ENCODE data around the gene OOEP.

OOEP gene

GRCh38 chr6:73372516-73372915 is 2.8 kb upstream of the OOEP start:
- Histone ChIP-seq H3K9ac (ENCODE audit: low read depth, low read length, poor library complexity, severe bottlenecking) (no peak overlapping the region), H2AFZ (ENCODE audit: low read length) (no peak overlapping the region), H3K27me3 (ENCODE audit: insufficient read depth, low read length, poor library complexity, severe bottlenecking) (no peaks in the 10 kb centered on the region), H3K9me3 (ENCODE audit: insufficient read depth, low read depth, low read length) (no peaks in the 10 kb centered on the region; the same call in 1 of the 2 replicates), H3K4me1 (ENCODE audit: insufficient read depth, low read length, poor library complexity, severe bottlenecking) (no peaks in the 10 kb centered on the region), H3K4me2 (ENCODE audit: low read depth, low read length, poor library complexity, severe bottlenecking) (no peak overlapping the region), H3K9me2 (replicated peaks; ENCODE audit: low read depth, low read length) (no peaks in the 10 kb centered on the region), H3K79me2 (ENCODE audit: insufficient read depth, low read length) (no peaks in the 10 kb centered on the region), H3K4me3 (ENCODE audit: low read length, poor library complexity, severe bottlenecking) (no peak overlapping the region), H4K20me1 (ENCODE audit: insufficient read depth, low read length, poor library complexity, severe bottlenecking) (no peaks in the 10 kb centered on the region), H3K36me3 (ENCODE audit: insufficient read depth, low read length) (no peaks in the 10 kb centered on the region), H3F3A (ENCODE audit: low read depth) (no peaks in the 10 kb centered on the region)
- TF ChIP-seq EZH2phosphoT487 (IDR thresholded peaks at IDR 0.05; ENCODE audit: borderline replicate concordance), result no peak
- no peak for TF ChIP-seq CTCF (conservative IDR thresholded peaks at IDR 0.05; ENCODE audit: low read length)

- Histone ChIP-seq H2AFZ (ENCODE audit: low read length) (no peak overlapping the region), H3F3A (ENCODE audit: low read depth) (no peaks in the 10 kb centered on the region), H3K4me1 (ENCODE audit: insufficient read depth, low read length, poor library complexity, severe bottlenecking) (no peaks in the 10 kb centered on the region), H3K27me3 (ENCODE audit: insufficient read depth, low read length, poor library complexity, severe bottlenecking) (no peaks in the 10 kb centered on the region), H4K20me1 (ENCODE audit: insufficient read depth, low read length, poor library complexity, severe bottlenecking) (no peaks in the 10 kb centered on the region), H3K9me2 (replicated peaks; ENCODE audit: low read depth, low read length) (no peaks in the 10 kb centered on the region), H3K36me3 (ENCODE audit: insufficient read depth, low read length) (no peaks in the 10 kb centered on the region), H3K4me3 (ENCODE audit: low read length, poor library complexity, severe bottlenecking) (no peak overlapping the region), H3K9me3 (ENCODE audit: insufficient read depth, low read depth, low read length) (no peaks in the 10 kb centered on the region; the same call in 1 of the 2 replicates), H3K79me2 (ENCODE audit: insufficient read depth, low read length) (no peaks in the 10 kb centered on the region), H3K4me2 (ENCODE audit: low read depth, low read length, poor library complexity, severe bottlenecking) (no peak overlapping the region), H3K9ac (ENCODE audit: low read depth, low read length, poor library complexity, severe bottlenecking) (no peak overlapping the region)
- no peak for TF ChIP-seq EZH2phosphoT487 (IDR thresholded peaks at IDR 0.05; ENCODE audit: borderline replicate concordance)
- no peak for TF ChIP-seq CTCF (conservative IDR thresholded peaks at IDR 0.05; ENCODE audit: low read length)
These were observed 2.3 kb upstream of the OOEP start for GRCh38 chr6:73371984-73372383.

GRCh38 chr6:73369157-73369556 is 540 bp downstream of the OOEP start:
- no peak overlapping the region for H3K4me2 ChIP-seq (ENCODE audit: low read depth, low read length, poor library complexity, severe bottlenecking)
- no peak overlapping the region for H2AFZ ChIP-seq (ENCODE audit: low read length)
- no peak overlapping the region for H3K4me3 ChIP-seq (ENCODE audit: low read length, poor library complexity, severe bottlenecking)
- no peaks in the 10 kb centered on the region for H3K27me3 ChIP-seq (ENCODE audit: insufficient read depth, low read length, poor library complexity, severe bottlenecking)
- H3K79me2 ChIP-seq (ENCODE audit: insufficient read depth, low read length), result no peaks in the 10 kb centered on the region
- H3K4me1 ChIP-seq (ENCODE audit: insufficient read depth, low read length, poor library complexity, severe bottlenecking), result no peaks in the 10 kb centered on the region
- H3F3A ChIP-seq (ENCODE audit: low read depth), result no peaks in the 10 kb centered on the region
- H3K36me3 ChIP-seq (ENCODE audit: insufficient read depth, low read length), result no peaks in the 10 kb centered on the region
- TF ChIP-seq CTCF (conservative IDR thresholded peaks at IDR 0.05; ENCODE audit: low read length) (no peak), EZH2phosphoT487 (IDR thresholded peaks at IDR 0.05; ENCODE audit: borderline replicate concordance) (no peak)
- H3K9me3 ChIP-seq (ENCODE audit: insufficient read depth, low read depth, low read length), result no peaks in the 10 kb centered on the region; the same call in 1 of the 2 replicates
- H4K20me1 ChIP-seq (ENCODE audit: insufficient read depth, low read length, poor library complexity, severe bottlenecking), result no peaks in the 10 kb centered on the region
- H3K9ac ChIP-seq (ENCODE audit: low read depth, low read length, poor library complexity, severe bottlenecking), result no peak overlapping the region
- no peaks in the 10 kb centered on the region for H3K9me2 ChIP-seq (replicated peaks; ENCODE audit: low read depth, low read length)

All from Loucy (cell line).